ENCODE results near the gene ADH1C.
"Not testable (repeated sequence)": the region's sequence is repeated elsewhere in the genome, so short reads cannot be mapped to it uniquely, and the experiment has no call there.

DNA sequence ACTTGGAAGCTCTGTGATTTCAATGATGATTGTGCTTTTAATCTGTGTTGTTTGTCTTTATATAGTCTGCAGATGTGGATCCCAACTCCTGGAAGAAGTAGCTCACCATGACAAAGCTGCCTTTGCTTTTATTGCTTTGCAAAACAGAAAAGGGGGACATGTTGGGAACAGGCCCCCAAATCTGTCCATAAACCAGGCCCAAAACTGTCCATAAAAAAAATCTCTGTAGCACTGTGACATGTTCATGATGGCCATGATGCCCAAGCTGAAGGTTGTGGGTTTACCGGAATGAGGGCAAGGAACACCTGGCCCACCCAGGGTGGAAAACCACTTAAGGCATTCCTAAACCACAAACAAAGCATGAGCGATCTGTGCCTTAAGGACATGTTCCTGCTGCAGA is 19.9 kb upstream of the ADH1C start:
- TF ChIP-seq CTCF, POLR2A (IDR thresholded peaks at IDR 0.05): not testable (repeated sequence)
